GM12891 (cell line): ENCODE results near the gene LRP1.

Experiments used
- DNase-seq: peaks from one replicate; pipeline ENCODE4 v3.0.0; 2011; ENCODE audit warnings: low spot score; ENCODE audit not compliant: insufficient read length
- FAIRE-seq: peaks from 2 replicates; lab custom pipeline; 2011; peaks lifted over from hg19 to GRCh38; lab: Jason Lieb, UNC
- PAX5 ChIP-seq: IDR thresholded peaks from 2 replicates; pipeline ENCODE4 v1.6.1; 2011; ENCODE audit warnings: low read length, moderate library complexity, mild to moderate bottlenecking; ENCODE audit not compliant: insufficient read depth, severe bottlenecking
- POLR2A ChIP-seq: IDR thresholded peaks from 2 replicates; pipeline ENCODE4 v1.6.1; 2011; ENCODE audit warnings: low read depth, low read length, control low read depth
- POLR2AphosphoS5 ChIP-seq: IDR thresholded peaks from 2 replicates; pipeline ENCODE4 v1.6.1; 2011; ENCODE audit warnings: low read depth, low read length, control low read depth
- POU2F2 ChIP-seq: IDR thresholded peaks from 2 replicates; pipeline ENCODE4 v1.6.1; 2011; ENCODE audit warnings: low read depth, mild to moderate bottlenecking, control low read depth, low read length, moderate library complexity
- SPI1 ChIP-seq: IDR thresholded peaks from 2 replicates; pipeline ENCODE4 v1.6.1; 2011; ENCODE audit warnings: low read depth, low read length, control low read depth
- TAF1 ChIP-seq: IDR thresholded peaks from 2 replicates; pipeline ENCODE4 v1.6.1; 2011; ENCODE audit warnings: low read depth, low read length, control low read depth

Gene LRP1

GRCh38 chr12:57185906-57186508 lies 57.7 kb downstream of the LRP1 start:
- TF ChIP-seq PAX5: no peak
- TF ChIP-seq POLR2A: no peak
- no peak for TF ChIP-seq TAF1
- no peak for TF ChIP-seq POLR2AphosphoS5
- no peak for TF ChIP-seq POU2F2
- no peak for TF ChIP-seq SPI1
- FAIRE-seq: no peak
- DNase-seq: no peak

- FAIRE-seq: no peak
- DNase-seq: no peak
- no peak for TF ChIP-seq POLR2AphosphoS5
- no peak for TF ChIP-seq POU2F2
- TF ChIP-seq POLR2A: no peak
- TF ChIP-seq SPI1: no peak
- TF ChIP-seq TAF1: no peak
- TF ChIP-seq PAX5: no peak
Measured at GRCh38 chr12:57187222-57188089, 59.2 kb downstream of the LRP1 start.

GRCh38 chr12:57188090-57188425 lies 59.8 kb downstream of the LRP1 start:
- TF ChIP-seq POU2F2 (no peak), TAF1 (no peak), POLR2A (no peak), SPI1 (no peak), POLR2AphosphoS5 (no peak), PAX5 (no peak)
- DNase-seq (no peak), FAIRE-seq (no peak)

GRCh38 chr12:57190037-57190436 lies 61.8 kb downstream of the LRP1 start:
- DNase-seq (no peak), FAIRE-seq (no peak)
- TF ChIP-seq POU2F2 (no peak), SPI1 (no peak), POLR2A (no peak)

GRCh38 chr12:57190821-57191220 lies 62.5 kb downstream of the LRP1 start:
- FAIRE-seq (no peak), DNase-seq (no peak)
- no peak for TF ChIP-seq POLR2A
- TF ChIP-seq PAX5: no peak
- no peak for TF ChIP-seq POU2F2
- no peak for TF ChIP-seq TAF1
- no peak for TF ChIP-seq SPI1
- TF ChIP-seq POLR2AphosphoS5: no peak

GRCh38 chr12:57191410-57191809 lies 63.1 kb downstream of the LRP1 start:
- DNase-seq: no peak
- TF ChIP-seq POU2F2 (no peak), POLR2A (no peak), TAF1 (no peak), PAX5 (no peak), SPI1 (no peak), POLR2AphosphoS5 (no peak)
- no peak for FAIRE-seq

GRCh38 chr12:57192920-57193319 lies 64.6 kb downstream of the LRP1 start:
- DNase-seq (no peak), FAIRE-seq (no peak)
- TF ChIP-seq POLR2AphosphoS5 (no peak), POU2F2 (no peak), SPI1 (no peak), TAF1 (no peak), POLR2A (no peak), PAX5 (no peak)

GRCh38 chr12:57193706-57194245 lies 65.5 kb downstream of the LRP1 start:
- no peak for TF ChIP-seq TAF1
- TF ChIP-seq SPI1: no peak
- TF ChIP-seq POLR2A: no peak
- no peak for TF ChIP-seq POU2F2
- TF ChIP-seq PAX5: no peak
- no peak for TF ChIP-seq POLR2AphosphoS5
- DNase-seq: no peak
- FAIRE-seq: no peak

- FAIRE-seq: no peak
- no peak for DNase-seq
- TF ChIP-seq POU2F2: no peak
- no peak for TF ChIP-seq PAX5
- no peak for TF ChIP-seq TAF1
- TF ChIP-seq POLR2A: no peak
- no peak for TF ChIP-seq POLR2AphosphoS5
- TF ChIP-seq SPI1: no peak
Measured at GRCh38 chr12:57194253-57194652, 66.0 kb downstream of the LRP1 start.

GRCh38 chr12:57195186-57195585 lies 66.9 kb downstream of the LRP1 start:
- no peak for DNase-seq
- FAIRE-seq: no peak

More at GRCh38 chr12:57195186-57195585, 66.9 kb downstream of the LRP1 start:
- TF ChIP-seq TAF1 (no peak), POU2F2 (no peak), POLR2A (no peak), POLR2AphosphoS5 (no peak), SPI1 (no peak), PAX5 (no peak)
